Nasal cavity respiratory epithelium epithelial cell of viscerocranial mucosa (primary cell): ENCODE results near the gene MARCHF10. TPM values are rescaled to one million over a fixed set of nuclear protein-coding genes. Genes with fewer than 3 reads are reported as not detected.

Source experiments
- total RNA-seq: library from RNA; depleted of rRNA; stranded (reverse); fragments of >200 nt; gene quantifications from 2 replicates; pipeline ENCODE4 v1.2.3, GENCODE V29; 2014

The MARCHF10 gene, protein sequence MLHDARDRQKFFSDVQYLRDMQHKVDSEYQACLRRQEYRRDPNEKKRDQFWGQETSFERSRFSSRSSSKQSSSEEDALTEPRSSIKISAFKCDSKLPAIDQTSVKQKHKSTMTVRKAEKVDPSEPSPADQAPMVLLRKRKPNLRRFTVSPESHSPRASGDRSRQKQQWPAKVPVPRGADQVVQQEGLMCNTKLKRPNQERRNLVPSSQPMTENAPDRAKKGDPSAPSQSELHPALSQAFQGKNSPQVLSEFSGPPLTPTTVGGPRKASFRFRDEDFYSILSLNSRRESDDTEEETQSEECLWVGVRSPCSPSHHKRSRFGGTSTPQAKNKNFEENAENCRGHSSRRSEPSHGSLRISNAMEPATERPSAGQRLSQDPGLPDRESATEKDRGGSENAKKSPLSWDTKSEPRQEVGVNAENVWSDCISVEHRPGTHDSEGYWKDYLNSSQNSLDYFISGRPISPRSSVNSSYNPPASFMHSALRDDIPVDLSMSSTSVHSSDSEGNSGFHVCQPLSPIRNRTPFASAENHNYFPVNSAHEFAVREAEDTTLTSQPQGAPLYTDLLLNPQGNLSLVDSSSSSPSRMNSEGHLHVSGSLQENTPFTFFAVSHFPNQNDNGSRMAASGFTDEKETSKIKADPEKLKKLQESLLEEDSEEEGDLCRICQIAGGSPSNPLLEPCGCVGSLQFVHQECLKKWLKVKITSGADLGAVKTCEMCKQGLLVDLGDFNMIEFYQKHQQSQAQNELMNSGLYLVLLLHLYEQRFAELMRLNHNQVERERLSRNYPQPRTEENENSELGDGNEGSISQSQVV
- under 0.01 and 0.07 TPM in 2 replicates for total RNA-seq

DNA sequence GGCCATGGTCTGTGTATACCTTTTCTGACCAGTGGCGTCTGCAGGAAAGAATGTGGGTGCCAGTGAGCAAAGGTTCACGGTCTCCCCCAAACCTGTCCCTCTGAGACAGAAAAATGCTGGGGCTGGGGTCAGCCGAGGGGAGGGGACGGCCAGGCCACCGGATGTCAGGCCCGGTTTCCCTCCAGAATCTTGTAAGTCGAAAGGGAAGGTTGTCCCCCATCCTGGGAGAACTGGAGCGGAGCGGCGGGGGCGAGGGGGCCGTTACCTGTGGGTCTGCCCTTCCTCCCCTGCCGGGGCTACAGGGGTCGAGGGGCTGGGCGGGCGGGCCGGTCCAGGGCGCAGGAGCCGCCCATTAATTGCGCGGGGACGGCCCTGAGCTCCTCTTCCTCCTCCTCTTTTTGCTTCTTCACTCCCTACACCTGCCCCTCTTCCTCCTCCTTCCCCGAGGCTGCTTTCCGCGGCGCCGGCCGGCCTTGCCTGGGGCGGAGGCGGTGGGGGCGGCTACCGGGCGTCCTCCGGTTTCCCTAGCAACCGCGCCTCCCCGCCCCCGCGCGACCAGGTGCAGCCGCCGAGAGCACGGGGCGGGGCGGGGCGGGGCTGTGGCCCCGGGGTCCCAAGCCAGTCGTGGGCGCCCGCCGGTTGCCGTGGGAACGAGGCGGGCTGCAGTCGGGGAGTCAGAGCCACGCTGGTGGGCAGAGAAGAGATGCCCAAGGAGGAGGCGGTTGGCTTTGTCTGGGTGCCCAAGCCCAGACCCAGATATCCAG is at the start of gene MARCHF10:
Gene MARCHF10, minus strand, starts transcription at position 503 of the 764 bp plus-strand sequence. CDS start 6,579 bp downstream, outside the sequence.

Other genes with a start within 250 kb of the MARCHF10 start
- 6.8 and 92.1 TPM in 2 replicates for gene MRC2, start 180.6 kb downstream of the MARCHF10 start, total RNA-seq
- gene TANC2, start 157.9 kb upstream of the MARCHF10 start, total RNA-seq = 126 and 212 TPM in 2 replicates